Heart right ventricle (tissue), 16 donors: ENCODE results near the gene XYLT2. TPM values are rescaled to one million over a fixed set of nuclear protein-coding genes. Genes with fewer than 3 reads are reported as not detected.

ENCODE experiments used
- ATAC-seq, 8 donors: fragments of 200-7000 bp; cut with Tn5 transposase; one replicate each; pipeline ENCODE4 v1.9.1; 2020; ENCODE audit warnings: mild to moderate bottlenecking in 8 of 8, moderate library complexity in 8 of 8, moderate number of reproducible peaks in 1 of 8
- DNase-seq, 2 donors: peaks; one replicate each; pipeline ENCODE4 v3.0.0-alpha.2; 2020
- H3K27ac ChIP-seq, 10 donors: fragments of 200-600 bp; sonication (generic) in 2 of 10; one replicate each; pipeline versions ENCODE4 v1.5.0 to v1.8.0; 2020 to 2022; ENCODE audit warnings: mild to moderate bottlenecking in 3 of 10
- H3K27me3 ChIP-seq, 7 donors: fragments of 200-600 bp; one replicate each; pipeline ENCODE4 v1.8.0; 2021 to 2022; ENCODE audit warnings: mild to moderate bottlenecking in 2 of 7
- H3K36me3 ChIP-seq, 9 donors: fragments of 200-600 bp; sonication (generic) in 1 of 9; one replicate each; pipeline versions ENCODE4 v1.5.0 to v1.8.0; 2020 to 2022; ENCODE audit warnings: mild to moderate bottlenecking in 2 of 9
- H3K4me1 ChIP-seq, 9 donors: fragments of 200-600 bp; sonication (generic) in 1 of 9; one replicate each; pipeline versions ENCODE4 v1.5.0 to v1.8.0; 2020 to 2022; ENCODE audit warnings: mild to moderate bottlenecking in 4 of 9
- H3K4me3 ChIP-seq, 10 donors: fragments of 200-600 bp; sonication (generic) in 2 of 10; one replicate each; pipeline versions ENCODE4 v1.5.0 to v1.8.0; 2020 to 2022; ENCODE audit warnings: mild to moderate bottlenecking in 7 of 10, moderate library complexity in 2 of 10
- H3K9me3 ChIP-seq, 11 donors: fragments of 200-600 bp in 10 of 11; sonication (generic) in 2 of 11; one replicate each; pipeline versions ENCODE4 v1.5.0 to v1.8.0; 2013 to 2022; ENCODE audit warnings: mild to moderate bottlenecking in 2 of 11, control low read depth in 1 of 11, moderate library complexity in 1 of 11
- WGBS, 2 donors: extraction: QIAGEN DNeasy Blood & Tissue Kit; methylation state at CpG; one replicate each; pipeline ENCODE4 v1.1.7; 2013; ENCODE audit warnings: inconsistent platforms in 1 of 2; 5-methylcytosine and 5-hydroxymethylcytosine counted together
- intact Hi-C, 10 donors: fragments of 100-400 bp; cut with DNase I; formaldehyde crosslinking; loops; one replicate each; pipeline versions ENCODE4 v1.11.1 to v1.14.2; 2022
- long read RNA-seq, 3 donors: library from polyadenylated mRNA; unstranded; transcript quantifications; one replicate each; pipeline ENCODE4 v2.0.0, GENCODE V29; 2020 to 2021
- polyA plus RNA-seq, 2 donors: library from polyadenylated mRNA; stranded (reverse); fragments of 200-250 nt; gene quantifications; one replicate each; pipeline ENCODE4 v1.2.3, GENCODE V29; 2013
- total RNA-seq, 10 donors: library from RNA; stranded (reverse); fragmentation: NEBNext Ultra II Directional in 3 of 10; extraction: Animal tissue kit (Norgen Biotek cat#: 25700) in 3 of 10; gene quantifications; one replicate each; pipeline versions ENCODE4 v1.2.1 to v1.2.4, GENCODE V29; 2021 to 2023
- TF ChIP-seq, protein P1 (sequence below), 9 donors: fragments of 200-600 bp; sonication (generic) in 2 of 9; IDR thresholded peaks; one replicate each; pipeline versions ENCODE4 v1.5.0 to v1.8.0; 2021 to 2022; ENCODE audit warnings: antibody characterized with exemption in 9 of 9, mild to moderate bottlenecking in 5 of 9, moderate library complexity in 1 of 9
- donor health status: Arrhythmogenic right ventricular cardiomyopathy.
- donor health status: ischemic (EF 13 %, LVEDD 7.1; RV severe dilation, severe dysfunction).
- donor health status: healthy with polysubstance abuse.
- donor health status: DM: no; HTN: yes; CAD: no.
- donor health status: DM: no; HTN: no; CAD: no.
- donor health status: ischemic (EF 25% LVEDD 6.9; RV normal size, moderate dysfunction).
- donor health status: ischemic (EF 25% LVEDD 5.7; RV mildly dilated, moderate dysfunction).
- donor health status: healthy.
- donor health status: DM: yes; HTN: yes; CAD: no.
- donor health status: Ischemic cardiomyopathy.
- donor health status: ischemic (EF 35%, LVEDD 5.7; RV mildly dilated, moderate dysfunction).
- donor health status: nonischemic (EF 11% LVEDD 7.7; RV severe dilation, severe dysfunction).
- donor health status: DM: yes; HTN: yes; CAD: no.
- donor health status: PGD.
- donor health status: ischemic (EF 29% LVEDD 5.4; RV normal size, mild dysfunction).
- donor health status: nonischemic (EF 23%, LVEDD 6.1; RV moderate dilation, normal function).

The XYLT2 gene
- total RNA-seq: 10 to 100 TPM; 11.2 to 17.1 (median 11.9) TPM
- polyA plus RNA-seq: 10 to 100 TPM in 1 of 2 donors, 1 to 10 TPM in 1; 8.1 to 14.6 TPM
- long read RNA-seq, donor 1, transcript XYLT2-201 (11 exons, 3,507 nt): major isoform, 6 of 22 reads
- long read RNA-seq, donor 1, transcript XYLT2-206 (1 exons, 2,174 nt): minor isoform, 5 of 22 reads
- long read RNA-seq, donor 1, partial matches to known transcripts: 7 of 22 reads
- long read RNA-seq, donor 1, other reads (novel, unspliced or antisense): 3 of 22 reads
- long read RNA-seq, donor 2, transcript XYLT2-201 (11 exons, 3,507 nt): major isoform, 11 of 25 reads
- long read RNA-seq, donor 2, partial matches to known transcripts: 4 of 25 reads
- long read RNA-seq, donor 2, other reads (novel, unspliced or antisense): 4 of 25 reads
- long read RNA-seq, donor 3, transcript XYLT2-201 (11 exons, 3,507 nt): major isoform, 17 of 44 reads
- long read RNA-seq, donor 3, partial matches to known transcripts: 18 of 44 reads
- long read RNA-seq, donor 3, other reads (novel, unspliced or antisense): 7 of 44 reads

DNA sequence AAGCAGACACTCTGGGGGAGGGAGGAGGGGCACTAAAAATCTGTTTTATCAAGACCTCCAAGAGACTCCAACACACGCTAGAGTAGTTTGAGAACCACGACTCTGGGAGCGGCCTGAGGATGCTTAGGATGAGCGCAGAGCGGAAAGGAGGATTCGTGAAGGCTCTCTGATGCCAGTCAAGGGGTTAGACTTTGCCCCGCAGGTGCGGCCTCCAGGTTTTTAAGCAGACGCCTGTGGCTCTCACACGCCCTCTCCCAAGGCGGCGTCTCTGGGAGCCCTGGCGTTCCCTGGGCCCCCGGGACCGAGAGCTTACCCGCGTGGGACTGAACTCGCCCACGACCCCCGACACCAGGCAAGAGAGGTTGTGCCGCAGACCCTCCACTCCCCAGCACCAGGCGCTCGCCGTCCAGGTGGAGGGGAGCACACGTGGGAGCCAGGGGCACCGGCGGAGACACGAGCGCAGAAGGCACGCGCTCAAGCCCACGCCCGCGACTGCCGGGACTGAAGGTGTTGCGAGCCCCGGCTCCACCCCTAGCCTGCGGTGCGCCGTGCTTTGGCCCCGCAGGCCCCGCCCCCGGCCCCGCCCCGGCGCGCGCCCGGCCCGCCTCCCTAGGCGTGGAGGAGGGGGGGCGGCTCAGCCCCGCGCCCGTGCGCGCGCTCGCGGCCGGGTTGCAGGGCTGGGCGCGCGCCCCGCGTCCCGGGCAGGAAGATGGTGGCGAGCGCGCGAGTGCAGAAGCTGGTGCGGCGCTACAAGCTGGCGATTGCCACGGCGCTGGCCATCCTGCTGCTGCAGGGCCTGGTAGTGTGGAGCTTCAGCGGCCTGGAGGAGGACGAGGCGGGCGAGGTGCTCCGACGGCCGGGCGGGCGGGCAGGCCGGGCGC, at the start of gene XYLT2:
XYLT2 (plus strand) TSS at position 695 of the 881 bp plus-strand sequence; CDS start at position 710, 15 bp downstream.
- intact Hi-C loops: no loop called here
- Histone ChIP-seq H3K36me3 (no peaks in the 10 kb centered on the region), H3K27ac (peak within 1 kb of the TSS; percentile 22 to 84 (median 66)), H3K27me3 (no peaks in the 10 kb centered on the region), H3K4me3 (peak within 1 kb of the TSS; percentile 69 to 99 (median 92)), H3K9me3 (no peaks in the 10 kb centered on the region), H3K4me1 (peaks cover 6 to 34% (median 30%) of the 10 kb centered on the region in 9 donors)
- TF ChIP-seq, protein P1, sequence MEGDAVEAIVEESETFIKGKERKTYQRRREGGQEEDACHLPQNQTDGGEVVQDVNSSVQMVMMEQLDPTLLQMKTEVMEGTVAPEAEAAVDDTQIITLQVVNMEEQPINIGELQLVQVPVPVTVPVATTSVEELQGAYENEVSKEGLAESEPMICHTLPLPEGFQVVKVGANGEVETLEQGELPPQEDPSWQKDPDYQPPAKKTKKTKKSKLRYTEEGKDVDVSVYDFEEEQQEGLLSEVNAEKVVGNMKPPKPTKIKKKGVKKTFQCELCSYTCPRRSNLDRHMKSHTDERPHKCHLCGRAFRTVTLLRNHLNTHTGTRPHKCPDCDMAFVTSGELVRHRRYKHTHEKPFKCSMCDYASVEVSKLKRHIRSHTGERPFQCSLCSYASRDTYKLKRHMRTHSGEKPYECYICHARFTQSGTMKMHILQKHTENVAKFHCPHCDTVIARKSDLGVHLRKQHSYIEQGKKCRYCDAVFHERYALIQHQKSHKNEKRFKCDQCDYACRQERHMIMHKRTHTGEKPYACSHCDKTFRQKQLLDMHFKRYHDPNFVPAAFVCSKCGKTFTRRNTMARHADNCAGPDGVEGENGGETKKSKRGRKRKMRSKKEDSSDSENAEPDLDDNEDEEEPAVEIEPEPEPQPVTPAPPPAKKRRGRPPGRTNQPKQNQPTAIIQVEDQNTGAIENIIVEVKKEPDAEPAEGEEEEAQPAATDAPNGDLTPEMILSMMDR (IDR thresholded peaks at IDR 0.05): no peak
- DNase-seq (peak; percentile 87 to 90), ATAC-seq (peak; percentile 86 to 97 (median 92))
- 3 to 4% methylated on average over 61 to 86 of the region's 87 CpGs for WGBS, 2 donors

DNA sequence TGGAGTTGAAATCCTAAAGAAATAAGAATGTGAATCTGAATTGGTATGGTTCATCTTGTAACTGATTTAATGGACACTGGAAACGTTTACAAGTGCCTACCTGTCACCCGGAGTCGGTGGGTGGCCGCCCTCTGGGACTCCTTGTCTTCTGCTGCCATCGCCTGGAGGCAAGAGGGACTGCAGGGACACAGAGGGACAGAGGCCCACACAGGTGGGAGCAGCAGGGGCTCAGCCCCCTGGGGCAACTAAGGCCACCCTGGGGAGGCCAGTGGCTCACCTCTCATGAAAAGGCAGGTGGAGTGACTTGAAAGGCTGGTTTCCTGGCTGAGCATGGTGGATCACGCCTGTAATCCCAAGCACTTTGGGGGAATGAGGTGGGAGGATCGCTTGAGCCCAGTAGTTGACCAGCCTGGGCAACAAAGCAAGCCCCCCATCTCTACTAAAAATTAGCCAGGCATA, 48.5 kb upstream of the XYLT2 start:
- 16 to 22% methylated on average over 7 of the region's 7 CpGs for WGBS, 2 donors

DNA sequence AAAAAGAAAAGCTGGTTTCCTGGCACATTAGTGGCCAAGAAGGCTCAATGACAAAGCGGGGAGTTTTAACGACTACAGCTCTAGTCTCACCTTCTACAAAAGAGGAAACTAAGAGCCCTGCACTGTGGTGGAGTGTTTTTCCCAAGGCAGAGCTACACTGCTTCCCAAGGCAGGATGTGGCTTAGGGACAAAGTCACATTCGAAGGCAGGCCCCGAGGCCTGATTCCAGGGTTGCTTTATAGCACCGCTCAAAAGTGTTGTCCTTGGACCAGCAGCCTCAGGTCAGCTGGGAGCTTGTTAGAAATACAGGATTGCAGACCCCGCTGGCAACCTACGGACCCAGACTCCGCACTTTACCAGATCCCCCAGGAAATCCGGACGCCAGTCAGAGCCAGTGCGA, 47.9 kb upstream of the XYLT2 start:
- 69 to 73% methylated on average over 11 of the region's 11 CpGs for WGBS, 2 donors
- no peak for ATAC-seq

More for the DNA sequence above, 48.5 kb upstream of the XYLT2 start:
- H3K27ac ChIP-seq: no peak overlapping the region
- no peaks in the 10 kb centered on the region for H3K36me3 ChIP-seq
- intact Hi-C loops: loop anchor here (1.0 to 10.0 kb wide), 8 partner anchors 97 to 273 kb away; partner anchors contain the start of genes PDK2 (in 6 of the 10), COL1A1 (in 5 of the 10) and SGCA (in 1 of the 10)
- H3K4me3 ChIP-seq: no peak overlapping the region
- H3K27me3 ChIP-seq: no peaks in the 10 kb centered on the region
- DNase-seq: peak; percentile 71 to 77
- peak; percentile 81 to 96 (median 92) for ATAC-seq
- TF ChIP-seq, protein P1 (IDR thresholded peaks at IDR 0.05): peak; percentile 83 to 98 (median 95)
- H3K4me1 ChIP-seq: peaks cover 0 to 3% (median 0%) of the 10 kb centered on the region in 9 donors
- no peaks in the 10 kb centered on the region for H3K9me3 ChIP-seq

More for the DNA sequence above, 47.9 kb upstream of the XYLT2 start:
- TF ChIP-seq, protein P1 (IDR thresholded peaks at IDR 0.05): no peak
- Histone ChIP-seq H3K36me3 (no peaks in the 10 kb centered on the region), H3K4me1 (peaks cover 0 to 3% (median 0%) of the 10 kb centered on the region in 9 donors), H3K9me3 (no peaks in the 10 kb centered on the region), H3K27me3 (peaks cover 0 to under 1% (median 0%) of the 10 kb centered on the region in 7 donors), H3K27ac (no peak overlapping the region), H3K4me3 (no peak overlapping the region)
- intact Hi-C loops: loop anchor here in 9 of 10 donors (5.0 to 10.0 kb wide), 5 partner anchors 133 to 273 kb away; partner anchors contain the start of genes PDK2 (in 3 of the 9) and SGCA (in 1 of the 9)
- no peak for DNase-seq
